Stimulated activated CD8-positive, alpha-beta memory T cell treated with anti-CD3 and anti-CD28 coated beads, Interleukin-7, amount 100 ng/mL, for 4 hours (primary cell): Measurements from ENCODE around the gene SFI1.
"Not testable (repeated sequence)": the region's sequence is repeated elsewhere in the genome, so short reads cannot be mapped to it uniquely, and the experiment has no call there.

Source experiments
- DNase-seq, 2 donors: peaks; one replicate each; pipeline ENCODE4 v3.0.0-alpha.2; 2020; ENCODE audit warnings: low read depth in 2 of 2

The SFI1 gene

GRCh38 chr22:31544481-31545480, 48.4 kb downstream of the SFI1 start:
- DNase-seq: no peak

GRCh38 chr22:31550871-31551370, 54.6 kb downstream of the SFI1 start:
- no peak for DNase-seq

GRCh38 chr22:31556627-31557203, 60.4 kb downstream of the SFI1 start:
- no peak for DNase-seq

- DNase-seq: not testable (repeated sequence)
Observed at GRCh38 chr22:31558546-31558945, 62.2 kb downstream of the SFI1 start.

GRCh38 chr22:31561238-31561887, 65.0 kb downstream of the SFI1 start:
- DNase-seq: no peak

- no peak for DNase-seq
Observed at GRCh38 chr22:31561970-31562369, 65.6 kb downstream of the SFI1 start.

- DNase-seq: no peak
Observed at GRCh38 chr22:31566484-31566883, 70.1 kb downstream of the SFI1 start.

- DNase-seq: no peak
Observed at GRCh38 chr22:31567196-31567595, 70.9 kb downstream of the SFI1 start.

GRCh38 chr22:31567702-31568101, 71.4 kb downstream of the SFI1 start:
- DNase-seq: no peak

- no peak for DNase-seq
Observed at GRCh38 chr22:31569126-31569525, 72.8 kb downstream of the SFI1 start.

- no peak for DNase-seq
Observed at GRCh38 chr22:31572939-31573338, 76.6 kb downstream of the SFI1 start.

GRCh38 chr22:31574055-31574670, 77.8 kb downstream of the SFI1 start:
- DNase-seq: no peak

GRCh38 chr22:31575190-31575589, 78.9 kb downstream of the SFI1 start:
- DNase-seq: no peak

GRCh38 chr22:31577711-31578110, 81.4 kb downstream of the SFI1 start:
- DNase-seq: no peak

GRCh38 chr22:31578171-31578570, 81.8 kb downstream of the SFI1 start:
- no peak for DNase-seq

- no peak for DNase-seq
Observed at GRCh38 chr22:31579835-31580242, 83.5 kb downstream of the SFI1 start.

GRCh38 chr22:31583861-31584485, 87.6 kb downstream of the SFI1 start:
- DNase-seq: no peak

- DNase-seq: no peak
Observed at GRCh38 chr22:31584804-31585160, 88.4 kb downstream of the SFI1 start.

- DNase-seq: no peak
Observed at GRCh38 chr22:31585161-31585859, 89.0 kb downstream of the SFI1 start.

- DNase-seq: no peak
Observed at GRCh38 chr22:31586137-31586920, 90.0 kb downstream of the SFI1 start.
